Measurements from ENCODE around the gene RGS7.

GRCh38 chr1:241308011-241308410 lies 49.0 kb downstream of the RGS7 start:
- TF ChIP-seq CTCF (IDR thresholded peaks at IDR 0.05; ENCODE audit: insufficient read depth, low read depth, low read length) (no peak), EZH2 (IDR thresholded peaks at IDR 0.05; ENCODE audit: insufficient read depth, low read length) (no peak)

All from astrocyte (in vitro differentiated cells and primary cell).